Neural progenitor cell (in vitro differentiated cells): Measurements from ENCODE around the gene GPR34.

Experiments
- EZH2 ChIP-seq: fragments of 200-600 bp; sonication (generic); IDR thresholded peaks from 2 replicates; pipeline ENCODE4 v1.6.1; 2017; ENCODE audit warnings: antibody characterized with exemption, mild to moderate bottlenecking, moderate library complexity
- TF ChIP-seq, protein P1 (sequence below): fragments of 200-600 bp; sonication (generic); IDR thresholded peaks from 2 replicates; pipeline ENCODE4 v1.5.1; 2017; ENCODE audit warnings: antibody characterized with exemption, mild to moderate bottlenecking

DNA sequence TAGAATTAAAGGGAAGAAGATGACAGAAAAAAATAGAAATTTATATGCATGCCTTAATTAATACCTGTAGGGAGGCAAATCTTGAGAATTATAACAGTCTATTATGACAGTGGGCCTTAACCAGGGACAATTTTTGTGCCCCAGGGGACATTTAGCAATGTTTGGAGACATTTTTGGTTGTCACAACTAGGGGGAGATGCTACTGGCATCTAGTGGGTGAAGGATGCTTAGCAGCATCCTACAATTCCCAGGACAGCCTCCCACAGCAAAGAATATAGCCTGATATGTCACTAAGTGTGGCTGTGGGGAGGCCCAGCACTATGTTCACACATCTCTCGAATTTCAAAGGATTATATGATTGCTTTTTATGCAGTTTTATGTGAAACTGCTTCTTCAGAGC lies 45.8 kb downstream of the GPR34 start:
- TF ChIP-seq, protein P1, sequence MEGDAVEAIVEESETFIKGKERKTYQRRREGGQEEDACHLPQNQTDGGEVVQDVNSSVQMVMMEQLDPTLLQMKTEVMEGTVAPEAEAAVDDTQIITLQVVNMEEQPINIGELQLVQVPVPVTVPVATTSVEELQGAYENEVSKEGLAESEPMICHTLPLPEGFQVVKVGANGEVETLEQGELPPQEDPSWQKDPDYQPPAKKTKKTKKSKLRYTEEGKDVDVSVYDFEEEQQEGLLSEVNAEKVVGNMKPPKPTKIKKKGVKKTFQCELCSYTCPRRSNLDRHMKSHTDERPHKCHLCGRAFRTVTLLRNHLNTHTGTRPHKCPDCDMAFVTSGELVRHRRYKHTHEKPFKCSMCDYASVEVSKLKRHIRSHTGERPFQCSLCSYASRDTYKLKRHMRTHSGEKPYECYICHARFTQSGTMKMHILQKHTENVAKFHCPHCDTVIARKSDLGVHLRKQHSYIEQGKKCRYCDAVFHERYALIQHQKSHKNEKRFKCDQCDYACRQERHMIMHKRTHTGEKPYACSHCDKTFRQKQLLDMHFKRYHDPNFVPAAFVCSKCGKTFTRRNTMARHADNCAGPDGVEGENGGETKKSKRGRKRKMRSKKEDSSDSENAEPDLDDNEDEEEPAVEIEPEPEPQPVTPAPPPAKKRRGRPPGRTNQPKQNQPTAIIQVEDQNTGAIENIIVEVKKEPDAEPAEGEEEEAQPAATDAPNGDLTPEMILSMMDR, result peak; percentile 56
- no peak for TF ChIP-seq EZH2
